Activated B cell treated with CpG ODN at 0.5 μM for 24 hours (primary cell): Measurements from ENCODE around the gene PDLIM1. TPM values are rescaled to one million over a fixed set of nuclear protein-coding genes. Genes with fewer than 3 reads are reported as not detected.

Experiments used
- ATAC-seq: fragments of 200-7000 bp; cut with Tn5 transposase; one replicate; pipeline ENCODE4 v1.10.0; 2021; ENCODE audit warnings: low read depth, mild to moderate bottlenecking, moderate library complexity
- CTCF ChIA-PET: fragments of 350-600 bp; sonication (Branson Sonifier 250); formaldehyde crosslinking; loops from one replicate; lab custom pipeline; 2021; ENCODE audit warnings: antibody characterized with exemption; lab: Charles Lee
- POLR2A ChIA-PET: fragments of 350-600 bp; sonication (Branson Sonifier 250); formaldehyde crosslinking; loops from one replicate; lab custom pipeline; 2021; ENCODE audit warnings: antibody characterized with exemption; lab: Charles Lee
- DNase-seq: peaks from one replicate; pipeline ENCODE4 v3.0.0; 2022
- H3K27ac Mint-ChIP-seq: one replicate; pipeline ENCODE4 v1.8.0; 2020; ENCODE audit warnings: mixed read lengths
- H3K27me3 Mint-ChIP-seq: one replicate; pipeline ENCODE4 v1.8.0; 2021; ENCODE audit warnings: mixed read lengths
- H3K36me3 Mint-ChIP-seq: one replicate; pipeline ENCODE4 v1.8.0; 2021; ENCODE audit warnings: low read depth, mixed read lengths
- H3K4me1 Mint-ChIP-seq: one replicate; pipeline ENCODE4 v1.8.0; 2021; ENCODE audit warnings: mixed read lengths
- H3K4me3 Mint-ChIP-seq: one replicate; pipeline ENCODE4 v1.8.0; 2020; ENCODE audit warnings: mild to moderate bottlenecking, mixed read lengths
- H3K9me3 Mint-ChIP-seq: one replicate; pipeline ENCODE4 v1.8.0; 2020; ENCODE audit warnings: mixed read lengths
- CTCF ChIP-seq: fragments of 200-600 bp; IDR thresholded peaks from one replicate; pipeline ENCODE4 v1.8.0; 2022; ENCODE audit warnings: antibody characterized with exemption, mild to moderate bottlenecking
- intact Hi-C: fragments of 100-400 bp; cut with micrococcal nuclease; formaldehyde crosslinking; loops from one replicate; pipeline ENCODE4 v1.15.1; 2024
- total RNA-seq: library from RNA; stranded (reverse); gene quantifications from 2 replicates; pipeline ENCODE4 v1.2.3, GENCODE V29; 2022

Gene PDLIM1
- total RNA-seq, 1 donor from 2014 or later: 141 TPM

GRCh38 chr10:95196046-95196445 lies 94.8 kb downstream of the PDLIM1 start:
- no peaks in the 10 kb centered on the region for H3K36me3 Mint-ChIP-seq
- no peaks in the 10 kb centered on the region for H3K4me1 Mint-ChIP-seq
- CTCF ChIA-PET: no interaction called here
- no peak overlapping the region for H3K27ac Mint-ChIP-seq
- ATAC-seq: no peak
- no peak overlapping the region for H3K4me3 Mint-ChIP-seq
- TF ChIP-seq CTCF: no peak
- H3K9me3 Mint-ChIP-seq: no peaks in the 10 kb centered on the region
- POLR2A ChIA-PET: no interaction called here
- no peaks in the 10 kb centered on the region for H3K27me3 Mint-ChIP-seq
- DNase-seq: no peak
- intact Hi-C loops: no loop called here

- DNase-seq: no peak
- intact Hi-C loops: no loop called here
- ChIA-PET CTCF (no interaction called here), POLR2A (no interaction called here)
- no peak within 1 kb of the TSS for H3K27ac Mint-ChIP-seq
- H3K9me3 Mint-ChIP-seq: no peaks in the 10 kb centered on the region
- H3K4me1 Mint-ChIP-seq: no peaks in the 10 kb centered on the region
- no peak for TF ChIP-seq CTCF
- no peak within 1 kb of the TSS for H3K4me3 Mint-ChIP-seq
- H3K27me3 Mint-ChIP-seq: no peaks in the 10 kb centered on the region
- no peak for ATAC-seq
- no peaks in the 10 kb centered on the region for H3K36me3 Mint-ChIP-seq
Measured at GRCh38 chr10:95193944-95194343, 96.9 kb downstream of the PDLIM1 start, which contains the start of gene ACSM6. Gene ACSM6, plus strand, starts transcription at chr10:95194238. Its CDS starts 248 bp downstream, at chr10:95194486.

GRCh38 chr10:95188593-95188992 lies 102.2 kb downstream of the PDLIM1 start:
- H3K27ac Mint-ChIP-seq: no peak overlapping the region
- DNase-seq (no peak), ATAC-seq (no peak)
- no peaks in the 10 kb centered on the region for H3K36me3 Mint-ChIP-seq
- no peak for TF ChIP-seq CTCF
- H3K4me3 Mint-ChIP-seq: no peak overlapping the region
- peaks cover 4% of the 10 kb centered on the region for H3K4me1 Mint-ChIP-seq
- H3K27me3 Mint-ChIP-seq: no peaks in the 10 kb centered on the region
- ChIA-PET CTCF (interaction anchor here (1.3 kb wide), 1 partner anchor 55 kb away, joined by 4 read pairs; no protein-coding TSS in a partner anchor), POLR2A (no interaction called here)
- intact Hi-C loops: no loop called here
- H3K9me3 Mint-ChIP-seq: no peaks in the 10 kb centered on the region

GRCh38 chr10:95187617-95188016 lies 103.2 kb downstream of the PDLIM1 start:
- H3K9me3 Mint-ChIP-seq: no peaks in the 10 kb centered on the region
- no peaks in the 10 kb centered on the region for H3K36me3 Mint-ChIP-seq
- peaks cover 7% of the 10 kb centered on the region for H3K4me1 Mint-ChIP-seq
- TF ChIP-seq CTCF: no peak
- no peaks in the 10 kb centered on the region for H3K27me3 Mint-ChIP-seq
- ATAC-seq: no peak
- DNase-seq: no peak
- H3K27ac Mint-ChIP-seq: no peak overlapping the region
- POLR2A ChIA-PET: no interaction called here
- CTCF ChIA-PET: interaction anchor here (1.0 to 1.3 kb wide), 2 partner anchors 56 to 176 kb away, joined by 3 to 4 read pairs; no protein-coding TSS in a partner anchor
- intact Hi-C loops: no loop called here
- H3K4me3 Mint-ChIP-seq: no peak overlapping the region

Other genes starting within 250 kb of the PDLIM1 start
- 1.0 and 1.1 TPM in 2 replicates for gene CYP2C8, start 221.5 kb downstream of the PDLIM1 start, total RNA-seq
- not detected in 2 replicates for gene ACSM6, start 96.8 kb downstream of the PDLIM1 start, total RNA-seq